Sciatic nerve (tissue), 2 donors: ENCODE results near the gene ELMO1. TPM values are rescaled to one million over a fixed set of nuclear protein-coding genes. Genes with fewer than 3 reads are reported as not detected.

Experiments used
- ATAC-seq: fragments of 200-7000 bp; cut with Tn5 transposase; one replicate; pipeline ENCODE4 v1.9.1; 2020; ENCODE audit warnings: mild to moderate bottlenecking, moderate library complexity
- DNase-seq: peaks from one replicate; pipeline ENCODE4 v3.0.0-alpha.2; 2020; ENCODE audit warnings: low spot score
- intact Hi-C: fragments of 100-400 bp; cut with DNase I; formaldehyde crosslinking; loops from one replicate; pipeline ENCODE4 v1.14.2; 2022
- total RNA-seq: library from RNA; stranded (reverse); fragmentation: NEBNext Ultra II Directional; extraction: Animal tissue kit (Norgen Biotek cat#: 25700); gene quantifications from one replicate; pipeline ENCODE4 v1.2.1, GENCODE V29; 2021
- donor health status: DM: no; HTN: no; CAD: no.
- donor health status: DM: no; HTN: no; CAD: no.

ELMO1 gene
- total RNA-seq, 1 donor from 2014 or later, result 151 TPM

- DNase-seq (no peak), ATAC-seq (no peak)
- intact Hi-C loops, result no loop called here
These were observed 369.2 kb downstream of the ELMO1 start for GRCh38 chr7:37079420-37079819.

- no peak for DNase-seq
- ATAC-seq, result no peak
These were observed 372.0 kb downstream of the ELMO1 start for GRCh38 chr7:37076668-37077067.

GRCh38 chr7:37074370-37074769 lies 374.3 kb downstream of the ELMO1 start:
- ATAC-seq (peak; percentile 44), DNase-seq (no peak)
- intact Hi-C loops, result no loop called here

More at GRCh38 chr7:37076668-37077067, 372.0 kb downstream of the ELMO1 start:
- intact Hi-C loops, result no loop called here

- no peak for ATAC-seq
- DNase-seq, result no peak
- intact Hi-C loops, result no loop called here
These were observed 377.5 kb downstream of the ELMO1 start for GRCh38 chr7:37071124-37071523.

- DNase-seq (no peak), ATAC-seq (no peak)
- intact Hi-C loops, result no loop called here
These were observed 378.2 kb downstream of the ELMO1 start for GRCh38 chr7:37070471-37070870.

- ATAC-seq (no peak), DNase-seq (no peak)
- intact Hi-C loops, result no loop called here
These were observed 378.6 kb downstream of the ELMO1 start for GRCh38 chr7:37070031-37070430.

- DNase-seq, result no peak
- ATAC-seq, result no peak
- intact Hi-C loops, result no loop called here
These were observed 379.3 kb downstream of the ELMO1 start for GRCh38 chr7:37069336-37069735.

- DNase-seq (no peak), ATAC-seq (no peak)
- intact Hi-C loops, result no loop called here
These were observed 379.8 kb downstream of the ELMO1 start for GRCh38 chr7:37068902-37069301.

- ATAC-seq (no peak), DNase-seq (no peak)
- intact Hi-C loops, result no loop called here
These were observed 380.6 kb downstream of the ELMO1 start for GRCh38 chr7:37068038-37068437.

GRCh38 chr7:37065779-37066271 lies 382.8 kb downstream of the ELMO1 start:
- no peak for DNase-seq
- intact Hi-C loops, result no loop called here
- no peak for ATAC-seq

GRCh38 chr7:37062560-37062859 lies 386.2 kb downstream of the ELMO1 start:
- intact Hi-C loops, result no loop called here
- ATAC-seq (no peak), DNase-seq (no peak)

GRCh38 chr7:37061849-37062559 lies 386.7 kb downstream of the ELMO1 start:
- no peak for DNase-seq
- no peak for ATAC-seq
- intact Hi-C loops, result no loop called here

GRCh38 chr7:37056234-37056912 lies 392.3 kb downstream of the ELMO1 start:
- ATAC-seq (no peak), DNase-seq (no peak)
- intact Hi-C loops, result no loop called here

GRCh38 chr7:37054624-37055241 lies 393.9 kb downstream of the ELMO1 start:
- DNase-seq, result no peak
- intact Hi-C loops, result no loop called here
- ATAC-seq, result no peak

- intact Hi-C loops, result no loop called here
- ATAC-seq (peak; percentile 39), DNase-seq (no peak)
These were observed 396.0 kb downstream of the ELMO1 start for GRCh38 chr7:37052705-37053104.

- DNase-seq (no peak), ATAC-seq (no peak)
- intact Hi-C loops, result no loop called here
These were observed 397.9 kb downstream of the ELMO1 start for GRCh38 chr7:37050801-37051200.

GRCh38 chr7:37048674-37049073 lies 400.0 kb downstream of the ELMO1 start:
- intact Hi-C loops, result no loop called here
- DNase-seq (no peak), ATAC-seq (no peak)

- DNase-seq (no peak), ATAC-seq (no peak)
- intact Hi-C loops, result no loop called here
These were observed 401.4 kb downstream of the ELMO1 start for GRCh38 chr7:37047260-37047659.

- DNase-seq (no peak), ATAC-seq (no peak)
- intact Hi-C loops, result no loop called here
These were observed 402.1 kb downstream of the ELMO1 start for GRCh38 chr7:37046531-37047079.

GRCh38 chr7:37045681-37046179 lies 402.9 kb downstream of the ELMO1 start:
- no peak for DNase-seq
- intact Hi-C loops, result no loop called here
- peak; percentile 32 for ATAC-seq
